Right atrium auricular region (tissue), 2 donors: Measurements from ENCODE around the gene KIF16B. TPM values are rescaled to one million over a fixed set of nuclear protein-coding genes. Genes with fewer than 3 reads are reported as not detected.

Source experiments
- DNase-seq: peaks from one replicate; pipeline ENCODE4 v3.0.0-alpha.2; 2019; ENCODE audit warnings: low spot score
- H3K27ac ChIP-seq, 2 donors: fragments of 200-600 bp; sonication (generic); 1 replicate in 1 of 2; 2 replicates in 1 of 2; pipeline ENCODE4 v1.5.1; 2016 to 2019
- H3K27me3 ChIP-seq, 2 donors: fragments of 200-600 bp; sonication (generic); one replicate each; pipeline versions ENCODE4 v1.5.1 to v1.6.0; 2017 to 2019
- H3K36me3 ChIP-seq: fragments of 200-600 bp; sonication (generic); one replicate; pipeline ENCODE4 v1.5.1; 2016
- H3K4me1 ChIP-seq, 2 donors: fragments of 200-600 bp; sonication (generic); one replicate each; pipeline versions ENCODE4 v1.5.1 to v1.6.0; 2017 to 2019
- H3K4me3 ChIP-seq, 2 donors: fragments of 200-600 bp; sonication (generic); 1 replicate in 1 of 2; 2 replicates in 1 of 2; pipeline ENCODE4 v1.5.1; 2017 to 2019; ENCODE audit warnings: mild to moderate bottlenecking in 1 of 2, moderate library complexity in 1 of 2
- H3K9me3 ChIP-seq, 2 donors: fragments of 200-600 bp; sonication (generic); one replicate each; pipeline ENCODE4 v1.5.1; 2019
- CTCF ChIP-seq, 2 donors: fragments of 200-600 bp; sonication (generic); IDR thresholded peaks; one replicate each; pipeline ENCODE4 v1.5.1; 2019; ENCODE audit warnings: antibody characterized with exemption in 2 of 2
- total RNA-seq, 2 donors: library from RNA; depleted of rRNA; stranded (reverse); fragments of >200 nt; gene quantifications; one replicate each; pipeline ENCODE4 v1.1.0, GENCODE V29; 2016

KIF16B gene
- total RNA-seq, 2 donors from 2014 or later, result 11.2 to 23.0 TPM

GRCh38 chr20:16498526-16499253 lies 74.6 kb downstream of the KIF16B start:
- Histone ChIP-seq H3K36me3 (peaks cover 6% of the 10 kb centered on the region), H3K4me3 (no peak overlapping the region), H3K4me1 (no peaks in the 10 kb centered on the region), H3K9me3 (no peaks in the 10 kb centered on the region), H3K27ac (no peak overlapping the region), H3K27me3 (no peaks in the 10 kb centered on the region)
- no peak for DNase-seq
- TF ChIP-seq CTCF (IDR thresholded peaks at IDR 0.05), result no peak

GRCh38 chr20:16497896-16498295 lies 75.4 kb downstream of the KIF16B start:
- H3K27ac ChIP-seq, result no peak overlapping the region
- H3K4me1 ChIP-seq, result no peaks in the 10 kb centered on the region
- DNase-seq, result no peak
- H3K27me3 ChIP-seq, result no peaks in the 10 kb centered on the region
- H3K9me3 ChIP-seq, result no peaks in the 10 kb centered on the region
- no peak for TF ChIP-seq CTCF (IDR thresholded peaks at IDR 0.05)
- H3K36me3 ChIP-seq, result peaks cover 4% of the 10 kb centered on the region
- H3K4me3 ChIP-seq, result no peak overlapping the region

- H3K4me1 ChIP-seq, result no peaks in the 10 kb centered on the region
- no peak overlapping the region for H3K27ac ChIP-seq
- H3K4me3 ChIP-seq, result no peak overlapping the region
- DNase-seq, result no peak
- TF ChIP-seq CTCF (IDR thresholded peaks at IDR 0.05), result no peak
- H3K36me3 ChIP-seq, result peaks cover 4% of the 10 kb centered on the region
- H3K9me3 ChIP-seq, result no peaks in the 10 kb centered on the region
- no peaks in the 10 kb centered on the region for H3K27me3 ChIP-seq
These were observed 79.8 kb downstream of the KIF16B start for GRCh38 chr20:16493486-16493885.

- Histone ChIP-seq H3K4me3 (no peak overlapping the region), H3K36me3 (no peaks in the 10 kb centered on the region), H3K9me3 (no peaks in the 10 kb centered on the region), H3K27me3 (no peaks in the 10 kb centered on the region), H3K27ac (no peak overlapping the region), H3K4me1 (no peaks in the 10 kb centered on the region)
- no peak for TF ChIP-seq CTCF (IDR thresholded peaks at IDR 0.05)
- DNase-seq, result no peak
These were observed 81.8 kb downstream of the KIF16B start for GRCh38 chr20:16491294-16491905.

- no peak overlapping the region for H3K27ac ChIP-seq
- no peaks in the 10 kb centered on the region for H3K9me3 ChIP-seq
- no peak for TF ChIP-seq CTCF (IDR thresholded peaks at IDR 0.05)
- H3K4me3 ChIP-seq, result no peak overlapping the region
- H3K4me1 ChIP-seq, result no peaks in the 10 kb centered on the region
- no peaks in the 10 kb centered on the region for H3K36me3 ChIP-seq
- no peaks in the 10 kb centered on the region for H3K27me3 ChIP-seq
- DNase-seq, result no peak
These were observed 82.6 kb downstream of the KIF16B start for GRCh38 chr20:16490696-16491095.
